GM19468 (cell line): Measurements from ENCODE around the gene KLK14.

Source experiments
- ATAC-seq: cut with Tn5 transposase; IDR thresholded peaks from one replicate; pipeline ENCODE4 v1.9.1; 2021; ENCODE audit warnings: mild to moderate bottlenecking, moderate library complexity, moderate number of reproducible peaks; ENCODE audit not compliant: unreplicated experiment; ENCODE audit errors: extremely low read depth

Gene KLK14

GRCh38 chr19:51059715-51060114, 23.0 kb downstream of the KLK14 start:
- ATAC-seq = no peak

- ATAC-seq = no peak
Measured at GRCh38 chr19:51055866-51056265, 26.8 kb downstream of the KLK14 start.

- ATAC-seq = no peak
Measured at GRCh38 chr19:51047031-51047335, 35.7 kb downstream of the KLK14 start.

- ATAC-seq = no peak
Measured at GRCh38 chr19:51044327-51044726, 38.4 kb downstream of the KLK14 start.

- no peak for ATAC-seq
Measured at GRCh38 chr19:51043497-51043896, 39.2 kb downstream of the KLK14 start.

- no peak for ATAC-seq
Measured at GRCh38 chr19:51040151-51040550, 42.5 kb downstream of the KLK14 start.

GRCh38 chr19:51036519-51036918, 46.2 kb downstream of the KLK14 start:
- no peak for ATAC-seq

- ATAC-seq = no peak
Measured at GRCh38 chr19:51034704-51035103, 48.0 kb downstream of the KLK14 start, which contains the start of gene KLK12. Gene KLK12, minus strand, starts transcription at chr19:51035002. Its CDS starts 381 bp downstream, at chr19:51034621.

- ATAC-seq = no peak
Measured at GRCh38 chr19:51031880-51032225, 50.8 kb downstream of the KLK14 start.

- no peak for ATAC-seq
Measured at GRCh38 chr19:51031220-51031879, 51.3 kb downstream of the KLK14 start.

- no peak for ATAC-seq
Measured at GRCh38 chr19:51030631-51031030, 52.1 kb downstream of the KLK14 start.

GRCh38 chr19:51029718-51030117, 53.0 kb downstream of the KLK14 start:
- ATAC-seq = no peak
